Lower lobe of right lung (tissue), 2 donors: ENCODE measurements around the gene MPP4. TPM values are rescaled to one million over a fixed set of nuclear protein-coding genes. Genes with fewer than 3 reads are reported as not detected.
"Not testable (repeated sequence)": the region's sequence is repeated elsewhere in the genome, so short reads cannot be mapped to it uniquely, and the experiment has no call there.

Source experiments
- ATAC-seq, 2 donors: fragments of 200-7000 bp; cut with Tn5 transposase; one replicate each; pipeline ENCODE4 v1.9.1; 2020 to 2022; ENCODE audit warnings: mild to moderate bottlenecking in 2 of 2, moderate library complexity in 2 of 2
- DNase-seq: peaks from one replicate; pipeline ENCODE4 v3.0.0-alpha.2; 2020
- H3K27ac ChIP-seq: fragments of 200-600 bp; one replicate; pipeline ENCODE4 v1.8.0; 2022
- H3K27me3 ChIP-seq: fragments of 200-600 bp; one replicate; pipeline ENCODE4 v1.8.0; 2022; ENCODE audit warnings: low read depth
- H3K36me3 ChIP-seq: fragments of 200-600 bp; one replicate; pipeline ENCODE4 v1.8.0; 2022; ENCODE audit warnings: mild to moderate bottlenecking
- H3K4me1 ChIP-seq: fragments of 200-600 bp; one replicate; pipeline ENCODE4 v1.8.0; 2022
- H3K4me3 ChIP-seq: fragments of 200-600 bp; one replicate; pipeline ENCODE4 v1.8.0; 2022; ENCODE audit warnings: mild to moderate bottlenecking
- H3K9me3 ChIP-seq: fragments of 200-600 bp; one replicate; pipeline ENCODE4 v1.8.0; 2022
- CTCF ChIP-seq: fragments of 200-600 bp; IDR thresholded peaks from one replicate; pipeline ENCODE4 v1.8.0; 2022; ENCODE audit warnings: antibody characterized with exemption, mild to moderate bottlenecking
- intact Hi-C: fragments of 100-400 bp; cut with DNase I; formaldehyde crosslinking; loops from one replicate; pipeline ENCODE4 v1.11.0; 2022
- total RNA-seq: library from RNA; stranded (reverse); fragmentation: NEBNext Ultra II Directional; extraction: Animal tissue kit (Norgen Biotek cat#: 25700); gene quantifications from one replicate; pipeline ENCODE4 v1.2.1, GENCODE V29; 2021
- donor health status: DM: no; HTN: yes; CAD: no; lungs with severe emphysema.

Gene MPP4
- total RNA-seq, 1 donor from 2014 or later = 0.30 TPM

- H3K27ac ChIP-seq = no peak overlapping the region
- H3K9me3 ChIP-seq = no peaks in the 10 kb centered on the region
- no peak for TF ChIP-seq CTCF
- no peak overlapping the region for H3K4me3 ChIP-seq
- no peaks in the 10 kb centered on the region for H3K4me1 ChIP-seq
- no peak for DNase-seq
- H3K27me3 ChIP-seq = no peaks in the 10 kb centered on the region
- no peak for ATAC-seq
- intact Hi-C loops = no loop called here
- H3K36me3 ChIP-seq = no peaks in the 10 kb centered on the region
These were observed 24.1 kb downstream of the MPP4 start for GRCh38 chr2:201674298-201674697.

GRCh38 chr2:201673546-201673945, 24.9 kb downstream of the MPP4 start:
- Histone ChIP-seq H3K4me3 (no peak overlapping the region), H3K27ac (no peak overlapping the region), H3K4me1 (no peaks in the 10 kb centered on the region), H3K36me3 (no peaks in the 10 kb centered on the region), H3K9me3 (no peaks in the 10 kb centered on the region), H3K27me3 (no peaks in the 10 kb centered on the region)
- ATAC-seq = no peak
- intact Hi-C loops = no loop called here
- DNase-seq = no peak
- no peak for TF ChIP-seq CTCF

- ATAC-seq, intact Hi-C loops, H3K36me3 ChIP-seq, H3K4me1 ChIP-seq, H3K27me3 ChIP-seq, H3K9me3 ChIP-seq, H3K27ac ChIP-seq, DNase-seq, H3K4me3 ChIP-seq: not testable (repeated sequence)
These were observed 27.2 kb downstream of the MPP4 start for GRCh38 chr2:201671205-201671604.

GRCh38 chr2:201669865-201670264, 28.6 kb downstream of the MPP4 start:
- DNase-seq = no peak
- no peaks in the 10 kb centered on the region for H3K36me3 ChIP-seq
- ATAC-seq = no peak
- intact Hi-C loops = no loop called here
- no peaks in the 10 kb centered on the region for H3K27me3 ChIP-seq
- no peak overlapping the region for H3K27ac ChIP-seq
- no peaks in the 10 kb centered on the region for H3K9me3 ChIP-seq
- no peak overlapping the region for H3K4me3 ChIP-seq
- H3K4me1 ChIP-seq = no peaks in the 10 kb centered on the region
- TF ChIP-seq CTCF = no peak

GRCh38 chr2:201668402-201668910, 30.0 kb downstream of the MPP4 start:
- H3K27me3 ChIP-seq = no peaks in the 10 kb centered on the region
- ATAC-seq = peak in 1 of 2 donors; percentile 30
- no peak overlapping the region for H3K4me3 ChIP-seq

GRCh38 chr2:201664334-201664733, 34.1 kb downstream of the MPP4 start:
- no peak for TF ChIP-seq CTCF

More at GRCh38 chr2:201668402-201668910, 30.0 kb downstream of the MPP4 start:
- DNase-seq = no peak
- no peak overlapping the region for H3K27ac ChIP-seq
- H3K4me1 ChIP-seq = no peaks in the 10 kb centered on the region
- intact Hi-C loops = no loop called here
- TF ChIP-seq CTCF = no peak
- no peaks in the 10 kb centered on the region for H3K36me3 ChIP-seq
- H3K9me3 ChIP-seq = no peaks in the 10 kb centered on the region

More at GRCh38 chr2:201664334-201664733, 34.1 kb downstream of the MPP4 start:
- DNase-seq (no peak), ATAC-seq (no peak)
- H3K9me3 ChIP-seq = no peaks in the 10 kb centered on the region
- no peak overlapping the region for H3K27ac ChIP-seq
- no peaks in the 10 kb centered on the region for H3K27me3 ChIP-seq
- H3K4me3 ChIP-seq = no peak overlapping the region
- intact Hi-C loops = no loop called here
- no peaks in the 10 kb centered on the region for H3K4me1 ChIP-seq
- H3K36me3 ChIP-seq = no peaks in the 10 kb centered on the region
